Keratinocyte (primary cell): Measurements from ENCODE around the gene RERG.

Experiments
- CTCF ChIP-seq, 3 experiments: IDR thresholded peaks in 1 of 3; conservative IDR thresholded peaks in 1 of 3; optimal IDR thresholded peaks in 1 of 3; 2 replicates in 2 of 3; 3 replicates in 1 of 3; pipeline versions ENCODE3 to v1.5.1; 2011; ENCODE audit warnings: low read length in 3 of 3, mild to moderate bottlenecking in 3 of 3, moderate library complexity in 2 of 3, control low read depth in 1 of 3, inconsistent platforms in 1 of 3; ENCODE audit not compliant: insufficient read depth in 2 of 3; ENCODE audit errors: extremely low read depth in 1 of 3
- EZH2 ChIP-seq: IDR thresholded peaks from one replicate; pipeline ENCODE4 v1.6.1; 2012; ENCODE audit warnings: inconsistent platforms, mild to moderate bottlenecking, low read length, moderate library complexity

- TF ChIP-seq CTCF (optimal IDR thresholded peaks at IDR 0.05 in 1 of 3, IDR thresholded peaks at IDR 0.05 in 1 of 3, conservative IDR thresholded peaks at IDR 0.05 in 1 of 3; ENCODE audit: extremely low read depth in 1 of 3, insufficient read depth in 2 of 3, low read length in 3 of 3), result no peak
- no peak for TF ChIP-seq EZH2
These were observed 6.2 kb downstream of the RERG start for GRCh38 chr12:15214851-15215601.
